NCI-H748 treated with DMSO at 0.1 percent for 48 hours (cell line): ENCODE data around the gene DNAL4.

Experiments
- DNase-seq: peaks from one replicate; lab custom pipeline; 2025; lab: John Stamatoyannopoulos, UW

The DNAL4 gene

GRCh38 chr22:38793721-38794466, at the start of gene DNAL4:
Gene DNAL4 (minus strand): TSS chr22:38794143. CDS start chr22:38782731, 11,412 bp downstream.
- DNase-seq: peak; percentile 92

GRCh38 chr22:38843201-38843656, 49.3 kb upstream of the DNAL4 start:
- DNase-seq: peak; percentile 7

- DNase-seq: no peak
Measured at GRCh38 chr22:38842512-38843200, 48.7 kb upstream of the DNAL4 start.

- DNase-seq: no peak
Measured at GRCh38 chr22:38841635-38842034, 47.7 kb upstream of the DNAL4 start.

GRCh38 chr22:38841211-38841610, 47.3 kb upstream of the DNAL4 start:
- DNase-seq: no peak

GRCh38 chr22:38840129-38840528, 46.2 kb upstream of the DNAL4 start:
- DNase-seq: no peak

GRCh38 chr22:38839686-38840085, 45.7 kb upstream of the DNAL4 start:
- no peak for DNase-seq

GRCh38 chr22:38837414-38837928, 43.5 kb upstream of the DNAL4 start:
- DNase-seq: no peak

- no peak for DNase-seq
Measured at GRCh38 chr22:38835888-38836301, 42.0 kb upstream of the DNAL4 start.

- DNase-seq: no peak
Measured at GRCh38 chr22:38834991-38835390, 41.0 kb upstream of the DNAL4 start.

- no peak for DNase-seq
Measured at GRCh38 chr22:38834215-38834953, 40.4 kb upstream of the DNAL4 start.

- DNase-seq: no peak
Measured at GRCh38 chr22:38833061-38833460, 39.1 kb upstream of the DNAL4 start.

GRCh38 chr22:38832005-38832978, 38.3 kb upstream of the DNAL4 start:
- no peak for DNase-seq

GRCh38 chr22:38831166-38831945, 37.4 kb upstream of the DNAL4 start:
- DNase-seq: no peak

- no peak for DNase-seq
Measured at GRCh38 chr22:38830845-38831108, 36.8 kb upstream of the DNAL4 start.

GRCh38 chr22:38830026-38830844, 36.3 kb upstream of the DNAL4 start:
- no peak for DNase-seq

- DNase-seq: no peak
Measured at GRCh38 chr22:38829485-38829884, 35.5 kb upstream of the DNAL4 start.

- DNase-seq: no peak
Measured at GRCh38 chr22:38828616-38829205, 34.8 kb upstream of the DNAL4 start.

- DNase-seq: no peak
Measured at GRCh38 chr22:38828191-38828590, 34.2 kb upstream of the DNAL4 start.
